ENCODE measurements around the gene FRY.

The FRY gene

GRCh38 chr13:32256243-32256642 is 224.7 kb downstream of the FRY start:
- H3K27me3 Mint-ChIP-seq = no peaks in the 10 kb centered on the region
- H3K27ac Mint-ChIP-seq = no peak overlapping the region
- no peaks in the 10 kb centered on the region for H3K36me3 Mint-ChIP-seq (ENCODE audit: low read depth)
- H3K4me1 Mint-ChIP-seq (ENCODE audit: low read depth) = no peaks in the 10 kb centered on the region
- no peak overlapping the region for H3K4me3 Mint-ChIP-seq
- H3K9me3 Mint-ChIP-seq = no peaks in the 10 kb centered on the region

- H3K4me1 Mint-ChIP-seq (ENCODE audit: low read depth) = no peaks in the 10 kb centered on the region
- no peaks in the 10 kb centered on the region for H3K27me3 Mint-ChIP-seq
- H3K4me3 Mint-ChIP-seq = no peak overlapping the region
- H3K9me3 Mint-ChIP-seq = no peaks in the 10 kb centered on the region
- H3K27ac Mint-ChIP-seq = no peak overlapping the region
- H3K36me3 Mint-ChIP-seq (ENCODE audit: low read depth) = no peaks in the 10 kb centered on the region
Observed at GRCh38 chr13:32257649-32258048, 226.1 kb downstream of the FRY start.

- H3K36me3 Mint-ChIP-seq (ENCODE audit: low read depth) = no peaks in the 10 kb centered on the region
- H3K27ac Mint-ChIP-seq = no peak overlapping the region
- H3K9me3 Mint-ChIP-seq = no peaks in the 10 kb centered on the region
- no peaks in the 10 kb centered on the region for H3K4me1 Mint-ChIP-seq (ENCODE audit: low read depth)
- H3K27me3 Mint-ChIP-seq = no peaks in the 10 kb centered on the region
- H3K4me3 Mint-ChIP-seq = no peak overlapping the region
Observed at GRCh38 chr13:32259116-32259515, 227.5 kb downstream of the FRY start.

DNA sequence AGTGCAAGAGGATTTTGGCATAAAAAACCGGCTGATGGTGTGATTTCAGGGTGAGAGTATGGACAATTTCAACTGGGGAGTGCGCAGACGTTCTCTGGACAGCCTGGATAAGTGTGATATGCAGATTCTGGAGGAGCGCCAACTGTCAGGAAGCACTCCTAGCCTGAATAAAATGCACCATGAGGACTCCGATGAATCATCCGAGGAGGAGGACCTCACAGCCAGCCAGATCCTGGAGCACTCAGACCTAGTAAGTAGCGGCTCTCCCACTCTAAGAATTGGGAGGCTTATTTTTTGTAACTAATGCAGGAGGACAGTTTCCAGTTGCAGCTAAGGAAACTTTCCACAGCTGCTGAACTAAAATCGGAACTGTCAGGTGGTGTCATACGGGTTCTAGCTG is 230.0 kb downstream of the FRY start:
- H3K36me3 Mint-ChIP-seq (ENCODE audit: low read depth) = no peaks in the 10 kb centered on the region
- no peaks in the 10 kb centered on the region for H3K4me1 Mint-ChIP-seq (ENCODE audit: low read depth)
- no peaks in the 10 kb centered on the region for H3K27me3 Mint-ChIP-seq
- no peaks in the 10 kb centered on the region for H3K9me3 Mint-ChIP-seq
- no peak overlapping the region for H3K27ac Mint-ChIP-seq
- no peak overlapping the region for H3K4me3 Mint-ChIP-seq

DNA sequence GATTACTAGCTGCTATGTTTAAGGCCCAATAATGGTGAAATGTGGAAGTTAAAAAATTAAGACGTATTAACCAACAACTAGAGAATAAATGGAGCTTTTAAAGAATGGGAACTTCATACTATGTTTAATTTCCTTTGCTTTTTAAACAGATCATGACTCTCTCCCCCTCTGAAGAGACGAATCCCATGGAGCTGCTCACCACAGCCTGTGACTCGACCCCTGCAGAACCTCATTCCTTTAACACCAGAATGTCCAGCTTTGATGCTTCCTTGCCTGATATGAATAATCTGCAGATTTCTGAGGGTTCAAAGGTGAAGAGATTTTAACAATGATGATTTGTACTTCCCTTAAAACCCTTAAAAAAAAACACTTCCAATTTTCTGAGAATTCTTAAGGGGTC is 230.6 kb downstream of the FRY start:
- no peaks in the 10 kb centered on the region for H3K9me3 Mint-ChIP-seq
- no peaks in the 10 kb centered on the region for H3K36me3 Mint-ChIP-seq (ENCODE audit: low read depth)

GRCh38 chr13:32262619-32263018 is 231.0 kb downstream of the FRY start:
- Mint-ChIP-seq H3K4me3 (no peak overlapping the region), H3K27ac (no peak overlapping the region), H3K27me3 (no peaks in the 10 kb centered on the region), H3K9me3 (no peaks in the 10 kb centered on the region), H3K36me3 (ENCODE audit: low read depth) (no peaks in the 10 kb centered on the region), H3K4me1 (ENCODE audit: low read depth) (no peaks in the 10 kb centered on the region)

More for the DNA sequence above, 230.6 kb downstream of the FRY start:
- H3K27ac Mint-ChIP-seq = no peak overlapping the region
- H3K4me1 Mint-ChIP-seq (ENCODE audit: low read depth) = no peaks in the 10 kb centered on the region
- no peak overlapping the region for H3K4me3 Mint-ChIP-seq
- no peaks in the 10 kb centered on the region for H3K27me3 Mint-ChIP-seq

GRCh38 chr13:32264407-32264806 is 232.8 kb downstream of the FRY start:
- no peaks in the 10 kb centered on the region for H3K4me1 Mint-ChIP-seq (ENCODE audit: low read depth)
- no peaks in the 10 kb centered on the region for H3K27me3 Mint-ChIP-seq
- H3K27ac Mint-ChIP-seq = no peak overlapping the region
- no peaks in the 10 kb centered on the region for H3K36me3 Mint-ChIP-seq (ENCODE audit: low read depth)
- H3K9me3 Mint-ChIP-seq = no peaks in the 10 kb centered on the region
- H3K4me3 Mint-ChIP-seq = no peak overlapping the region

GRCh38 chr13:32265726-32266125 is 234.2 kb downstream of the FRY start:
- Mint-ChIP-seq H3K9me3 (no peaks in the 10 kb centered on the region), H3K27ac (no peak overlapping the region), H3K4me1 (ENCODE audit: low read depth) (no peaks in the 10 kb centered on the region), H3K36me3 (ENCODE audit: low read depth) (no peaks in the 10 kb centered on the region), H3K27me3 (no peaks in the 10 kb centered on the region), H3K4me3 (no peak overlapping the region)

- Mint-ChIP-seq H3K36me3 (ENCODE audit: low read depth) (no peaks in the 10 kb centered on the region), H3K27ac (no peak overlapping the region), H3K4me1 (ENCODE audit: low read depth) (no peaks in the 10 kb centered on the region), H3K4me3 (no peak overlapping the region), H3K9me3 (no peaks in the 10 kb centered on the region), H3K27me3 (no peaks in the 10 kb centered on the region)
Observed at GRCh38 chr13:32266130-32266529, 234.6 kb downstream of the FRY start.

DNA sequence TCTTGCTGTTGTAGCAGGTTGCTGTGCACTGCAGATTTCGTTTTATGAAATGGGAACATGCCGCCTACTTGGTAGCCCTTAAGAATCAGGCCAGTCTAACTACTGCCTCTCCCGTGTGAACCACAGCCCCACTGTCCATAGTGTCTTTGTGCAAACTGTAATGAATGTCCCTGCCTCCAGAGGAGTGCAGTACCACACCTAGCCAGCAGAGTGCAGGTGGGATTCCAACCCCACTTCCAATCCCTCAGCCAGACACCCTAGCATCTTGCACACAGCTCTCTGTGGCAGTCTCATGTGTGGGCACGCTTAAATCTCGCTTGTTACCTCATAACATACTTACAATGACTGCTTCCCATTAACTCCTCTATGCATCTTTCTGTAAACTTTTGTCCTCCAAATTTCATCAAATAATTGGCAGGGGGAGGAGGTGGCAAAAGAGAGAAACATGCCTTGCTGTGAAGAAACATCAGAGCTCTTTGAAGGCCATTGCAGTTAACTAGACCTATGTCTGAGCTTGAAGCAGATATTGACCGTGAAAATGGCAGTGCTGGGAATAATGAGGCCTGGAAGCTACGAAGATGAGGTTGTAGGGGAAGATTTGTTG is 236.4 kb downstream of the FRY start:
- Mint-ChIP-seq H3K4me3 (no peak overlapping the region), H3K27ac (no peak overlapping the region), H3K36me3 (ENCODE audit: low read depth) (no peaks in the 10 kb centered on the region), H3K27me3 (no peaks in the 10 kb centered on the region), H3K4me1 (ENCODE audit: low read depth) (peaks cover 8% of the 10 kb centered on the region), H3K9me3 (peaks cover 3% of the 10 kb centered on the region)

GRCh38 chr13:32272021-32272683 is 240.6 kb downstream of the FRY start:
- H3K36me3 Mint-ChIP-seq (ENCODE audit: low read depth) = no peaks in the 10 kb centered on the region
- no peak overlapping the region for H3K4me3 Mint-ChIP-seq
- no peaks in the 10 kb centered on the region for H3K27me3 Mint-ChIP-seq
- peaks cover 3% of the 10 kb centered on the region for H3K9me3 Mint-ChIP-seq
- H3K27ac Mint-ChIP-seq = no peak overlapping the region
- peaks cover 8% of the 10 kb centered on the region for H3K4me1 Mint-ChIP-seq (ENCODE audit: low read depth)

GRCh38 chr13:32277839-32278238 is 246.3 kb downstream of the FRY start:
- no peak overlapping the region for H3K27ac Mint-ChIP-seq
- H3K9me3 Mint-ChIP-seq = no peaks in the 10 kb centered on the region

DNA sequence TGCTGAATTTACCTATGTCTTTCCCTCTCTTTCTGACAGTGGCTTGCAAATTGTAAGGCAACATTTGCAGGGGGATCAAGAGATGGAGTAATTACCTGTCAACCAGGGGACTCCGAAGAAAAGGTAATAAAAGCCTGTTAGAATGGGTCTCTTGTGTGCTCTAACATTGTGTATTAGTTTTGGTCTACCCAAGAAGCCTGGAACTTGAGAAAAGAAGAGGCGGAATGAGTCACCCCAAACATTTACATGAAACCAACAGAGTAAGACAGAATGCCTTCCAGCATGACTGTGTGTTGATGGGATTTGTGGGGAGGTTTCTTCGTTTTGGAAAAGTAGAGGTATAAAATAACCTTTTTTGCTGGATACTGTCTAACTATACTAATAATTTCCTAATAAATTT is 246.9 kb downstream of the FRY start:
- Mint-ChIP-seq H3K27ac (no peak overlapping the region), H3K36me3 (ENCODE audit: low read depth) (no peaks in the 10 kb centered on the region), H3K4me3 (no peak overlapping the region), H3K4me1 (ENCODE audit: low read depth) (no peaks in the 10 kb centered on the region), H3K9me3 (no peaks in the 10 kb centered on the region), H3K27me3 (no peaks in the 10 kb centered on the region)

More at GRCh38 chr13:32277839-32278238, 246.3 kb downstream of the FRY start:
- H3K36me3 Mint-ChIP-seq (ENCODE audit: low read depth) = no peaks in the 10 kb centered on the region
- H3K27me3 Mint-ChIP-seq = no peaks in the 10 kb centered on the region
- no peaks in the 10 kb centered on the region for H3K4me1 Mint-ChIP-seq (ENCODE audit: low read depth)
- no peak overlapping the region for H3K4me3 Mint-ChIP-seq

DNA sequence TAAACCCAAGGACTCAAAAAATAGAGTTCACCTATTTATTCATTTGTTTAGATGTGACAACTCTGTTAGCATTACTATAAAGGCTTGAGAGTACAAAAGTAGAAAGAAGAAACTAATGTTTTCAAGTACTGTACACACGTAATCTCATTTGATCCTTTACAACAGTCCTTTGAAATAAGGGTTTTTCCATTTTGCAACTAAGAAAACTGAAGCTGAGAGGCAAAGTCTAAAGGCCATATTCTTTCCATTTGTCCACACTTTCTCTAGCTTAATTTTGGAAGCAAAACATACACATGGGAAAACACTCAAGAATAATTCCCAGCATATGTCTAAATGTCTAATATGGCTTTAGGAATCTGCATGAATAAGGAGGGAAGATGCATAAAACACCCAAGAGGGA is 249.5 kb downstream of the FRY start:
- Mint-ChIP-seq H3K4me3 (no peak overlapping the region), H3K27me3 (no peaks in the 10 kb centered on the region), H3K9me3 (no peaks in the 10 kb centered on the region), H3K27ac (no peak overlapping the region), H3K4me1 (ENCODE audit: low read depth) (no peaks in the 10 kb centered on the region), H3K36me3 (ENCODE audit: low read depth) (no peaks in the 10 kb centered on the region)

DNA sequence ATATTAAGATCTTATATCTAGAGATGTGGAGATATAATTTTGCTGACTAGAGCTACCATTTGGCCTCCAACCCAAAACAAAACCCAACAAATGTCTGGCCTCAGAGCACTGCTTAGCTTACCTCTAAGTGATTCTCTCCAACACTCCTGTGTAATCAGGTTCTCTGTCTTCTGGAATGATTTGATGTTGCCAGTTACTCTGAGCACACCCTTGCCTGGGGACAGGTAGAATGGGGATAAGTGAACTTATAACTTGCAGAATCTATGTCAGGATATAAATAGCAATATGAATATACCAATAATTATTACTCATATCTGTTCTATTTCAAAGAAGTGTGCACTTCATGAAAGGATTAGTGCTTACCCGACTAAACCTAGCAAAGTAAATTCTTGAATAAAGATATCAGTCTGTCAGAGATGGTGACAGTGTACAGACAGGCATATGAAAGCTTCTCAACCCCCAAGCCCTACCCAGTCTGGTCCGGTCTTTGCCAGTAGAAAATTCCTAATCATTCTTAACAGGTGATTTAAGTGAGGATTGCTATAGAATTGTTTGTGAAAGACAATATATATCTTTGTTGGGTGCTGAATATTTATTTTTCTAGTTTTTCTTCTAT is 250.6 kb downstream of the FRY start:
- Mint-ChIP-seq H3K27me3 (no peaks in the 10 kb centered on the region), H3K27ac (no peak overlapping the region), H3K36me3 (ENCODE audit: low read depth) (no peaks in the 10 kb centered on the region), H3K4me3 (no peak overlapping the region), H3K4me1 (ENCODE audit: low read depth) (no peaks in the 10 kb centered on the region), H3K9me3 (no peaks in the 10 kb centered on the region)

Data from stimulated activated naive CD8-positive, alpha-beta T cell treated with anti-CD3 and anti-CD28 coated beads, Interleukin-15, Interleukin-2, amounts not matched to agents 100 ng/mL and 50 ng/mL, for 24 hours (primary cell).